Neuronal stem cell (in vitro differentiated cells): ENCODE results near the gene OCA2.

Experiments
- DNase-seq: peaks from one replicate; pipeline ENCODE4 v3.0.0-alpha.2; 2013; ENCODE audit warnings: low spot score
- H2AFZ ChIP-seq: one replicate; pipeline ENCODE4 v1.6.1; 2013; ENCODE audit warnings: mild to moderate bottlenecking, low read length, inconsistent platforms
- H2AK5ac ChIP-seq: 2 replicates; pipeline ENCODE4 v1.6.1; 2013; ENCODE audit warnings: low read depth, mild to moderate bottlenecking, inconsistent platforms, low read length, moderate library complexity, mixed read lengths
- H2BK120ac ChIP-seq: 2 replicates; pipeline ENCODE4 v1.6.1; 2013; ENCODE audit warnings: low read depth, mild to moderate bottlenecking, inconsistent platforms, low read length, moderate library complexity, mixed read lengths
- H2BK12ac ChIP-seq: one replicate; pipeline ENCODE4 v1.6.1; 2013; ENCODE audit warnings: low read length, inconsistent platforms
- H2BK15ac ChIP-seq: 2 replicates; pipeline ENCODE4 v1.6.1; 2013; ENCODE audit warnings: mild to moderate bottlenecking, low read length, inconsistent platforms, mixed read lengths
- H2BK5ac ChIP-seq: one replicate; pipeline ENCODE4 v1.6.1; 2013; ENCODE audit warnings: inconsistent platforms, mild to moderate bottlenecking, low read length, moderate library complexity
- H3K14ac ChIP-seq: one replicate; pipeline ENCODE4 v1.6.1; 2013; ENCODE audit warnings: low read length, inconsistent platforms
- H3K18ac ChIP-seq: 2 replicates; pipeline ENCODE4 v1.6.1; 2013; ENCODE audit warnings: low read length, inconsistent platforms
- H3K23ac ChIP-seq: 2 replicates; pipeline ENCODE4 v1.6.1; 2013; ENCODE audit warnings: low read depth, mild to moderate bottlenecking, mixed read lengths, low read length, inconsistent platforms; ENCODE audit not compliant: poor library complexity
- H3K27ac ChIP-seq: replicated peaks from 3 replicates; pipeline ENCODE4 v1.5.1; 2013; ENCODE audit warnings: low read length, inconsistent platforms
- H3K27me3 ChIP-seq, 3 experiments: 2 replicates each; pipeline ENCODE4 v1.6.1; 2013; ENCODE audit warnings: low read length in 3 of 3, mild to moderate bottlenecking in 2 of 3, inconsistent platforms in 1 of 3, low read depth in 1 of 3, mixed read lengths in 1 of 3, moderate library complexity in 1 of 3; ENCODE audit not compliant: control insufficient read depth in 3 of 3, insufficient read depth in 3 of 3
- H3K36me3 ChIP-seq, 2 donors: replicated peaks in 1 of 2; 2 replicates each; pipeline ENCODE4 v1.6.1; 2013; ENCODE audit warnings: low read length in 2 of 2; ENCODE audit not compliant: control insufficient read depth in 2 of 2, insufficient read depth in 2 of 2
- H3K4ac ChIP-seq: 2 replicates; pipeline ENCODE4 v1.6.1; 2013; ENCODE audit warnings: inconsistent platforms, mild to moderate bottlenecking, low read length, moderate library complexity
- H3K4me1 ChIP-seq, 2 donors: 1 replicate in 1 of 2; 2 replicates in 1 of 2; pipeline ENCODE4 v1.6.1; 2013; ENCODE audit warnings: low read length in 2 of 2, low read depth in 1 of 2; ENCODE audit not compliant: control insufficient read depth in 2 of 2, insufficient read depth in 1 of 2
- H3K4me2 ChIP-seq: one replicate; pipeline ENCODE4 v1.6.1; 2013; ENCODE audit warnings: mild to moderate bottlenecking, low read length, inconsistent platforms; ENCODE audit not compliant: insufficient read depth, poor library complexity, severe bottlenecking
- H3K4me3 ChIP-seq, 2 donors: 2 replicates each; pipeline ENCODE4 v1.5.1; 2013; ENCODE audit warnings: low read length in 2 of 2, mild to moderate bottlenecking in 2 of 2, inconsistent platforms in 1 of 2, moderate library complexity in 1 of 2
- H3K79me1 ChIP-seq: one replicate; pipeline ENCODE4 v1.6.1; 2013; ENCODE audit warnings: low read depth, mild to moderate bottlenecking, inconsistent platforms, low read length, moderate library complexity
- H3K9ac ChIP-seq: one replicate; pipeline ENCODE4 v1.6.1; 2013; ENCODE audit warnings: mild to moderate bottlenecking, low read depth, low read length, inconsistent platforms; ENCODE audit not compliant: poor library complexity
- H3K9me3 ChIP-seq, 2 donors: replicated peaks in 1 of 2; 2 replicates each; pipeline versions ENCODE3 to v1.6.1; 2013; ENCODE audit warnings: low read length in 2 of 2, mild to moderate bottlenecking in 2 of 2, inconsistent platforms in 1 of 2, low read depth in 1 of 2, mixed read lengths in 1 of 2, moderate library complexity in 1 of 2; ENCODE audit not compliant: control insufficient read depth in 2 of 2, insufficient read depth in 1 of 2
- H4K8ac ChIP-seq: one replicate; pipeline ENCODE4 v1.6.1; 2013; ENCODE audit warnings: low read depth, mild to moderate bottlenecking, inconsistent platforms, low read length, moderate library complexity
- H4K91ac ChIP-seq: one replicate; pipeline ENCODE4 v1.6.1; 2013; ENCODE audit warnings: low read length, low read depth, mild to moderate bottlenecking, inconsistent platforms; ENCODE audit not compliant: poor library complexity
- WGBS, 2 donors: extraction: QIAGEN DNeasy Blood & Tissue Kit; methylation state at CpG; one replicate each; pipeline ENCODE4 v1.1.7; 2013; ENCODE audit warnings: missing lambda C conversion rate in 2 of 2, mixed read lengths in 1 of 2; ENCODE audit not compliant: insufficient read length in 2 of 2, insufficient replicate concordance in 1 of 2; ENCODE audit errors: extremely low coverage in 2 of 2; 5-methylcytosine and 5-hydroxymethylcytosine counted together

OCA2 gene

GRCh38 chr15:28025413-28025812 lies 73.7 kb downstream of the OCA2 start:
- Histone ChIP-seq H2AFZ (no peak overlapping the region), H3K9ac (no peak overlapping the region), H3K23ac (peak overlapping the region; percentile 48), H3K79me1 (no peaks in the 10 kb centered on the region), H3K4me2 (no peak overlapping the region), H2AK5ac (no peak overlapping the region), H2BK120ac (no peak overlapping the region), H3K4me3 (peak overlapping the region in 1 of 2 donors; percentile 41), H3K36me3 (no peaks in the 10 kb centered on the region), H3K27ac (no peak overlapping the region), H2BK5ac (no peak overlapping the region), H2BK12ac (no peak overlapping the region), H4K8ac (no peak overlapping the region), H4K91ac (no peak overlapping the region), H3K4me1 (peaks cover 0 to 2% of the 10 kb centered on the region in 2 donors), H2BK15ac (no peak overlapping the region), H3K4ac (no peak overlapping the region), H3K18ac (peak overlapping the region; percentile 44), H3K9me3 (no peaks in the 10 kb centered on the region), H3K27me3 (peaks cover 0 to 17% (median 0%) of the 10 kb centered on the region in 3 experiments), H3K14ac (no peak overlapping the region)
- WGBS, 2 donors = no CpG with 5 or more reads among the region's 7 CpGs
- DNase-seq = no peak

- H3K23ac ChIP-seq = peak overlapping the region; percentile 29
- H3K18ac ChIP-seq = peak overlapping the region; percentile 81
- peak overlapping the region; percentile 23 for H3K14ac ChIP-seq
- H2BK15ac ChIP-seq = peak overlapping the region; percentile 61
- H3K36me3 ChIP-seq = no peaks in the 10 kb centered on the region
- H3K79me1 ChIP-seq = no peaks in the 10 kb centered on the region
- no CpG with 5 or more reads among the region's 1 CpG for WGBS, 2 donors
- H3K4ac ChIP-seq = no peak overlapping the region
- H2BK120ac ChIP-seq = no peak overlapping the region
- H3K9me3 ChIP-seq = no peaks in the 10 kb centered on the region
- H3K9ac ChIP-seq = no peak overlapping the region
- H3K27ac ChIP-seq = no peak overlapping the region
- H3K4me3 ChIP-seq = peak overlapping the region in 1 of 2 donors; percentile 21
- H4K91ac ChIP-seq = no peak overlapping the region
- no peak overlapping the region for H4K8ac ChIP-seq
- H3K27me3 ChIP-seq = peaks cover 0 to 17% (median 0%) of the 10 kb centered on the region in 3 experiments
- no peak overlapping the region for H2BK12ac ChIP-seq
- no peak overlapping the region for H2AFZ ChIP-seq
- no peak overlapping the region for H3K4me2 ChIP-seq
- no peak for DNase-seq
- H2AK5ac ChIP-seq = peak overlapping the region; percentile 59
- H2BK5ac ChIP-seq = no peak overlapping the region
- peaks cover 0 to 7% of the 10 kb centered on the region in 2 donors for H3K4me1 ChIP-seq
Observed at GRCh38 chr15:28024889-28025250, 74.2 kb downstream of the OCA2 start.

GRCh38 chr15:28023933-28024888 lies 74.9 kb downstream of the OCA2 start:
- no peak overlapping the region for H4K91ac ChIP-seq
- H3K4me3 ChIP-seq = peak overlapping the region in 1 of 2 donors; percentile 21
- H3K14ac ChIP-seq = peak overlapping the region; percentile 23
- H3K79me1 ChIP-seq = no peaks in the 10 kb centered on the region
- no peaks in the 10 kb centered on the region for H3K36me3 ChIP-seq
- H3K23ac ChIP-seq = peak overlapping the region; percentile 29
- no peaks in the 10 kb centered on the region for H3K9me3 ChIP-seq
- peaks cover 0 to 17% (median 0%) of the 10 kb centered on the region in 3 experiments for H3K27me3 ChIP-seq
- H3K4me2 ChIP-seq = no peak overlapping the region
- no peak overlapping the region for H3K4ac ChIP-seq
- H2BK120ac ChIP-seq = peak overlapping the region; percentile 35
- peak overlapping the region; percentile 6 for H3K9ac ChIP-seq
- peak overlapping the region; percentile 61 for H2BK15ac ChIP-seq
- no CpG with 5 or more reads among the region's 19 CpGs for WGBS, 2 donors
- H2BK5ac ChIP-seq = peak overlapping the region; percentile 67
- H4K8ac ChIP-seq = peak overlapping the region; percentile 56
- H2AK5ac ChIP-seq = peak overlapping the region; percentile 59
- H2AFZ ChIP-seq = no peak overlapping the region
- peak overlapping the region; percentile 81 for H3K18ac ChIP-seq
- H3K27ac ChIP-seq = no peak overlapping the region
- DNase-seq = no peak
- no peak overlapping the region for H2BK12ac ChIP-seq
- H3K4me1 ChIP-seq = peaks cover 0 to 13% of the 10 kb centered on the region in 2 donors

- Histone ChIP-seq H3K14ac (peak overlapping the region; percentile 23), H3K4ac (no peak overlapping the region), H4K8ac (peak overlapping the region; percentile 70), H3K36me3 (no peaks in the 10 kb centered on the region), H3K9me3 (no peaks in the 10 kb centered on the region), H2AFZ (no peak overlapping the region), H3K4me1 (peaks cover 0 to 17% of the 10 kb centered on the region in 2 donors), H2BK120ac (no peak overlapping the region), H4K91ac (no peak overlapping the region), H2AK5ac (peak overlapping the region; percentile 21), H2BK5ac (peak overlapping the region; percentile 67), H3K9ac (peak overlapping the region; percentile 39), H3K27me3 (peaks cover 0 to 17% (median 0%) of the 10 kb centered on the region in 3 experiments), H3K18ac (peak overlapping the region; percentile 61), H2BK12ac (peak overlapping the region; percentile 79), H3K23ac (peak overlapping the region; percentile 18), H2BK15ac (peak overlapping the region; percentile 70), H3K4me2 (no peak overlapping the region), H3K79me1 (no peaks in the 10 kb centered on the region), H3K4me3 (no peak overlapping the region), H3K27ac (no peak overlapping the region)
- DNase-seq = no peak
- no CpG with 5 or more reads among the region's 8 CpGs for WGBS, 2 donors
Observed at GRCh38 chr15:28023422-28023821, 75.7 kb downstream of the OCA2 start.
